ENCODE measurements around the gene TMCC1.
"Not testable (repeated sequence)": the region's sequence is repeated elsewhere in the genome, so short reads cannot be mapped to it uniquely, and the experiment has no call there.

TMCC1 gene

GRCh38 chr3:129644836-129645235, 248.7 kb downstream of the TMCC1 start:
- TF ChIP-seq POLR2AphosphoS5 (IDR thresholded peaks at IDR 0.05; ENCODE audit: borderline replicate concordance, low read depth, low read length) (no peak), EZH2 (IDR thresholded peaks at IDR 0.05) (no peak), FOXP2 (optimal IDR thresholded peaks at IDR 0.05; ENCODE audit: control extremely low read depth, extremely low read length, insufficient read depth) (no peak)
- no peaks in the 10 kb centered on the region for H3K9me3 ChIP-seq (ENCODE audit: low read depth, low read length)
- no peak overlapping the region for H3K27ac ChIP-seq
- no peaks in the 10 kb centered on the region for H3K36me3 ChIP-seq (ENCODE audit: insufficient read depth, low read length)
- no peak overlapping the region for H3K9ac ChIP-seq (ENCODE audit: insufficient read length)
- no peak for DNase-seq (ENCODE audit: low read depth, low spot score)
- no peak overlapping the region for H3K4me3 ChIP-seq

GRCh38 chr3:129641567-129642260, 251.8 kb downstream of the TMCC1 start:
- H3K4me3 ChIP-seq; H3K36me3 ChIP-seq (ENCODE audit: insufficient read depth, low read length); H3K9me3 ChIP-seq (ENCODE audit: low read depth, low read length); H3K27ac ChIP-seq; DNase-seq (ENCODE audit: low read depth, low spot score); H3K9ac ChIP-seq (ENCODE audit: insufficient read length): not testable (repeated sequence)

- H3K4me3 ChIP-seq; DNase-seq (ENCODE audit: low read depth, low spot score); H3K9me3 ChIP-seq (ENCODE audit: low read depth, low read length); H3K36me3 ChIP-seq (ENCODE audit: insufficient read depth, low read length); H3K9ac ChIP-seq (ENCODE audit: insufficient read length); H3K27ac ChIP-seq: not testable (repeated sequence)
Measured at GRCh38 chr3:129640985-129641384, 252.5 kb downstream of the TMCC1 start.

- no peak for DNase-seq (ENCODE audit: low read depth, low spot score)
- TF ChIP-seq FOXP2 (optimal IDR thresholded peaks at IDR 0.05; ENCODE audit: control extremely low read depth, extremely low read length, insufficient read depth) (no peak), EZH2 (IDR thresholded peaks at IDR 0.05) (no peak), POLR2AphosphoS5 (IDR thresholded peaks at IDR 0.05; ENCODE audit: borderline replicate concordance, low read depth, low read length) (no peak)
- H3K9ac ChIP-seq (ENCODE audit: insufficient read length): no peak overlapping the region
- no peaks in the 10 kb centered on the region for H3K36me3 ChIP-seq (ENCODE audit: insufficient read depth, low read length)
- no peak overlapping the region for H3K27ac ChIP-seq
- H3K4me3 ChIP-seq: no peak overlapping the region
- peaks cover 8% of the 10 kb centered on the region; the same call in 1 of the 2 replicates for H3K9me3 ChIP-seq (ENCODE audit: low read depth, low read length)
Measured at GRCh38 chr3:129638481-129638880, 255.0 kb downstream of the TMCC1 start.

GRCh38 chr3:129636082-129636481, 257.4 kb downstream of the TMCC1 start:
- H3K27ac ChIP-seq: no peak overlapping the region
- TF ChIP-seq FOXP2 (optimal IDR thresholded peaks at IDR 0.05; ENCODE audit: control extremely low read depth, extremely low read length, insufficient read depth): no peak
- TF ChIP-seq EZH2 (IDR thresholded peaks at IDR 0.05): no peak
- TF ChIP-seq POLR2AphosphoS5 (IDR thresholded peaks at IDR 0.05; ENCODE audit: borderline replicate concordance, low read depth, low read length): no peak
- peaks cover 8% of the 10 kb centered on the region; the same call in 1 of the 2 replicates for H3K9me3 ChIP-seq (ENCODE audit: low read depth, low read length)
- no peak overlapping the region for H3K4me3 ChIP-seq
- no peaks in the 10 kb centered on the region for H3K36me3 ChIP-seq (ENCODE audit: insufficient read depth, low read length)
- DNase-seq (ENCODE audit: low read depth, low spot score): no peak
- H3K9ac ChIP-seq (ENCODE audit: insufficient read length): no peak overlapping the region

GRCh38 chr3:129635656-129636055, 257.9 kb downstream of the TMCC1 start:
- Histone ChIP-seq H3K36me3 (ENCODE audit: insufficient read depth, low read length) (no peaks in the 10 kb centered on the region), H3K27ac (no peak overlapping the region), H3K9me3 (ENCODE audit: low read depth, low read length) (peaks cover 8% of the 10 kb centered on the region; the same call in 1 of the 2 replicates), H3K4me3 (no peak overlapping the region), H3K9ac (ENCODE audit: insufficient read length) (no peak overlapping the region)
- DNase-seq (ENCODE audit: low read depth, low spot score): no peak
- no peak for TF ChIP-seq EZH2 (IDR thresholded peaks at IDR 0.05)
- no peak for TF ChIP-seq FOXP2 (optimal IDR thresholded peaks at IDR 0.05; ENCODE audit: control extremely low read depth, extremely low read length, insufficient read depth)
- no peak for TF ChIP-seq POLR2AphosphoS5 (IDR thresholded peaks at IDR 0.05; ENCODE audit: borderline replicate concordance, low read depth, low read length)

GRCh38 chr3:129633751-129634481, 259.6 kb downstream of the TMCC1 start:
- Histone ChIP-seq H3K9ac (ENCODE audit: insufficient read length) (no peak overlapping the region), H3K9me3 (ENCODE audit: low read depth, low read length) (peaks cover 8% of the 10 kb centered on the region; the same call in 1 of the 2 replicates), H3K36me3 (ENCODE audit: insufficient read depth, low read length) (no peaks in the 10 kb centered on the region), H3K27ac (no peak overlapping the region), H3K4me3 (no peak overlapping the region)
- TF ChIP-seq POLR2AphosphoS5 (IDR thresholded peaks at IDR 0.05; ENCODE audit: borderline replicate concordance, low read depth, low read length) (no peak), EZH2 (IDR thresholded peaks at IDR 0.05) (no peak), FOXP2 (optimal IDR thresholded peaks at IDR 0.05; ENCODE audit: control extremely low read depth, extremely low read length, insufficient read depth) (no peak)
- no peak for DNase-seq (ENCODE audit: low read depth, low spot score)

GRCh38 chr3:129632977-129633376, 260.5 kb downstream of the TMCC1 start:
- Histone ChIP-seq H3K9ac (ENCODE audit: insufficient read length) (no peak overlapping the region), H3K27ac (no peak overlapping the region)

More at GRCh38 chr3:129632977-129633376, 260.5 kb downstream of the TMCC1 start:
- no peak overlapping the region for H3K4me3 ChIP-seq
- no peak for TF ChIP-seq POLR2AphosphoS5 (IDR thresholded peaks at IDR 0.05; ENCODE audit: borderline replicate concordance, low read depth, low read length)
- no peak for TF ChIP-seq EZH2 (IDR thresholded peaks at IDR 0.05)
- no peak for TF ChIP-seq FOXP2 (optimal IDR thresholded peaks at IDR 0.05; ENCODE audit: control extremely low read depth, extremely low read length, insufficient read depth)
- DNase-seq (ENCODE audit: low read depth, low spot score): no peak
- peaks cover 8% of the 10 kb centered on the region; the same call in 1 of the 2 replicates for H3K9me3 ChIP-seq (ENCODE audit: low read depth, low read length)
- H3K36me3 ChIP-seq (ENCODE audit: insufficient read depth, low read length): no peaks in the 10 kb centered on the region
